Stimulated activated CD8-positive, alpha-beta memory T cell treated with anti-CD3 and anti-CD28 coated beads, Interleukin-4, amount 100 ng/mL, for 1 hour (primary cell): ENCODE data around the gene YPEL5.
"Not testable (repeated sequence)": the region's sequence is repeated elsewhere in the genome, so short reads cannot be mapped to it uniquely, and the experiment has no call there.

Source experiments
- DNase-seq, 2 donors: peaks; one replicate each; pipeline ENCODE4 v3.0.0-alpha.2; 2020; ENCODE audit warnings: low read depth in 2 of 2, low spot score in 1 of 2

YPEL5 gene

GRCh38 chr2:30146337-30147195 lies at the start of gene YPEL5:
Gene YPEL5, plus strand, starts transcription at chr2:30147007. Its CDS starts 9,645 bp downstream, at chr2:30156652.
- DNase-seq, result peak; percentile 95 to 99

- no peak for DNase-seq
These were observed 48.4 kb upstream of the YPEL5 start for GRCh38 chr2:30098266-30099005.

- DNase-seq, result not testable (repeated sequence)
These were observed 47.4 kb upstream of the YPEL5 start for GRCh38 chr2:30099366-30099765.

GRCh38 chr2:30100691-30101090 lies 46.1 kb upstream of the YPEL5 start:
- DNase-seq, result not testable (repeated sequence)

- DNase-seq, result no peak
These were observed 42.5 kb upstream of the YPEL5 start for GRCh38 chr2:30104307-30104706.

GRCh38 chr2:30105556-30105955 lies 41.3 kb upstream of the YPEL5 start:
- DNase-seq, result no peak

- DNase-seq, result no peak
These were observed 40.3 kb upstream of the YPEL5 start for GRCh38 chr2:30106543-30106942.

GRCh38 chr2:30108192-30108591 lies 38.6 kb upstream of the YPEL5 start:
- DNase-seq, result no peak

- DNase-seq, result no peak
These were observed 38.0 kb upstream of the YPEL5 start for GRCh38 chr2:30108851-30109250.

- DNase-seq, result no peak
These were observed 37.0 kb upstream of the YPEL5 start for GRCh38 chr2:30109856-30110255.

- DNase-seq, result no peak
These were observed 36.0 kb upstream of the YPEL5 start for GRCh38 chr2:30110773-30111172.

- not testable (repeated sequence) for DNase-seq
These were observed 35.6 kb upstream of the YPEL5 start for GRCh38 chr2:30111186-30111585.

- no peak for DNase-seq
These were observed 34.2 kb upstream of the YPEL5 start for GRCh38 chr2:30112561-30112960.

- no peak for DNase-seq
These were observed 33.1 kb upstream of the YPEL5 start for GRCh38 chr2:30113617-30114293.

- peak; percentile 19 to 21 for DNase-seq
These were observed 31.4 kb upstream of the YPEL5 start for GRCh38 chr2:30115141-30115980.

- no peak for DNase-seq
These were observed 30.9 kb upstream of the YPEL5 start for GRCh38 chr2:30115981-30116285.

GRCh38 chr2:30122362-30122761 lies 24.4 kb upstream of the YPEL5 start:
- no peak for DNase-seq

- DNase-seq, result no peak
These were observed 19.6 kb upstream of the YPEL5 start for GRCh38 chr2:30127016-30127893.

GRCh38 chr2:30134582-30134981 lies 12.2 kb upstream of the YPEL5 start:
- DNase-seq, result no peak

- DNase-seq, result no peak
These were observed 11.3 kb upstream of the YPEL5 start for GRCh38 chr2:30135541-30135940.
